ENCODE results near the gene TECPR2. TPM values are rescaled to one million over a fixed set of nuclear protein-coding genes. Genes with fewer than 3 reads are reported as not detected.
A peak's percentile ranks its signal among the peaks of the same experiment; 100 is the strongest.

Gene TECPR2
- total RNA-seq, 1 donor from 2014 or later, result 12.0 TPM

DNA sequence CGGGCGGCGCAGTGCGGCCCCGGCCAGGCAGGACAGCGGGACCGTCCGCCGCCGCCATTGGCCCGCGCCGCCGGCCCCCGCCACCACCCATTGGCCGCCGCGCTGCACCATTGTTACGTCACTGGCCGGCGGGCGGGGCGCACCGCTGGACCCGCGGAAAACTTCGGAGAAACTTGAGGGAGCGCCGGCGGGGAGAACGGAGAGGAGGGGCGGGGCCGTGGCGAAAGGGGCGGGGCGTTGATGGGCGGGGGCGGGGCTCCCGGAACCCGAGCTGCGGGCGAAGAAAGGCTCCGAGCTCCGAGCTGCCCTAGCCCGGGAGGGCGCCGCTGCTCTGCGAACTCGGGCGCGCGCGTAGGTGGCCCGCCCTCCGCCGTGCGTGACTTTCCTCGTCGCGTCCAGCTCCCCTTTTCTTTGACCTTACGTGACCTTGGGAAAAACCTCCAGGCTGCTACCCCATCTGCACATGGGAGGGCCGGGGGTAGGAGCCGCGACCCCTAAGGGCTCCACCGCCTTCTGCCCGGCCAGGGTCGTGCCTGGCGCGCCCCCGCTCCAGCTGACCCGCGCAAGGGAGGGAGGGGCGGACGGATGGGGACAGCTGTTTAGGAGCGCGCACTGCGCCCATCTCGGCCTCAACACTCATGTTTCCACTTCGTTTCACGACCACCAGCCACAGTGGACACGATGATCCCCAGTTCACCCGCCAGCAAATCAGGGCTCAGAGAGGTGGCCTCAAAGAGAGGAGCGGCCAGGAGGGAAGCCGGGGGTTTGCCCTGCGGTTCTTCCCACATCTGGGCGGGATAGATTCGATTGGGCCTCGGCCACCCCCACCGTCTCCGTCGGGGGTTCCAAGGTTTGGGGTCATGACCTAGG is 147.2 kb downstream of the TECPR2 start, which contains the start of gene ANKRD9:
Gene ANKRD9, minus strand, starts transcription at position 31 of the 870 bp plus-strand sequence. CDS start 1,887 bp downstream, outside the sequence.
- H3K27me3 ChIP-seq (ENCODE audit: control insufficient read depth in 3 of 3, insufficient read depth in 3 of 3, low read length in 3 of 3), result no peaks in the 10 kb centered on the region
- H3K9me3 ChIP-seq (ENCODE audit: control insufficient read depth in 3 of 3, low read length in 3 of 3), result no peaks in the 10 kb centered on the region
- peaks cover 7 to 26% (median 16%) of the 10 kb centered on the region in 3 donors for H3K36me3 ChIP-seq (ENCODE audit: control insufficient read depth in 3 of 3, insufficient read depth in 3 of 3, low read length in 3 of 3)
- peak within 1 kb of the TSS; percentile 98 for H3K27ac ChIP-seq (ENCODE audit: low read depth, low read length)
- peaks cover 28 to 43% (median 39%) of the 10 kb centered on the region in 3 donors for H3K4me1 ChIP-seq (ENCODE audit: control insufficient read depth in 3 of 3, insufficient read depth in 3 of 3, low read length in 3 of 3)
- peak within 1 kb of the TSS; percentile 78 to 87 (median 80) for H3K4me3 ChIP-seq (ENCODE audit: low read length in 3 of 3)
- peak within 1 kb of the TSS; percentile 87 to 99 (median 96) for H3K9ac ChIP-seq (ENCODE audit: low read depth in 1 of 3, low read length in 3 of 3)

DNA sequence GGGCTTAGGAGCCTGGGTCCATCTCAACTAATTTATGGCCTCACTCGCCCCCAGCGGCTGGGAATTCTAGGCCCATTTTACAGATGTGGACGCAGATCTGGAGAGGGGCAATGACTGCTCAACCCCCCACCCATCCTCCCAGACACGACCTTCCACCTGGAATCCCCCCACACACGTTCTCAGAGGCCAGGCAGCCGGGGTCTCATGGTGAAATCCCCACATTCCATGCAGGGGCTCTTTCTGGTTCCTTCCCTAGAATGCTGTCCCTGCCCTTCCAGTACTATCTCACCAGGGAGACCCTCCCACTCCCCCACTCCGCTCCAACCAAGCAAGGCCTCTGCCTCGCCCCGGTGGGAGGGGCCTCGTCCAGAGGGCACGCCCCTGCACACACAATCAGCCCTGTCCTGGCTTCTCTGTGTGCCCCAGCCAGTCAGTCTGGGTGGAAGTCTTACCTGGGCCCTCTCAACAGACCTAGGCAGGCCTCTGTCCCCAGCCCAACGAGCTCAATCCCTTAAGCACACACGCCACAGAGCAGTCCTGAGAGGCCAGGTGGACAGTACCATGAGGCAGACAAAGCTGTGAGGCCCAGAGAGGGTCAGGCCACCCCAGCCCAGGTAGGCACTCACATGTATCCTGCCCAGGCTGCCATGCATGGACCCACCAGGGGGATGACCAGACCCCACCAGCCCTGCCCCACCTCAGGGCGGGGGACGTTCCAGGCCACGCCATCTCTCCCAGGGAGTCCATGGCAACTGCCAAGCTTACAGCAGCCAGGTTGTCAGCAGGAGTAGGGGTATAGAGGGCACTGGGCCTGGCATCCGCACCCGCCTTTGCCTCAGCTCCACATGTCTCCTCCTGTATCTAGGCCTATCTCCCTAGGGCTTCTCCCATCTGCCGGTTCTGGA is 148.1 kb downstream of the TECPR2 start:
- Histone ChIP-seq H3K4me3 (ENCODE audit: low read length in 3 of 3) (peak overlapping the region; percentile 66 to 80 (median 79)), H3K27me3 (ENCODE audit: control insufficient read depth in 3 of 3, insufficient read depth in 3 of 3, low read length in 3 of 3) (no peaks in the 10 kb centered on the region), H3K4me1 (ENCODE audit: control insufficient read depth in 3 of 3, insufficient read depth in 3 of 3, low read length in 3 of 3) (peaks cover 20 to 34% (median 30%) of the 10 kb centered on the region in 3 donors), H3K9ac (ENCODE audit: low read depth in 1 of 3, low read length in 3 of 3) (peak overlapping the region; percentile 72 to 88 (median 77)), H3K36me3 (ENCODE audit: control insufficient read depth in 3 of 3, insufficient read depth in 3 of 3, low read length in 3 of 3) (peaks cover 7 to 20% (median 13%) of the 10 kb centered on the region in 3 donors), H3K9me3 (ENCODE audit: control insufficient read depth in 3 of 3, low read length in 3 of 3) (no peaks in the 10 kb centered on the region), H3K27ac (ENCODE audit: low read depth, low read length) (peak overlapping the region; percentile 85)

DNA sequence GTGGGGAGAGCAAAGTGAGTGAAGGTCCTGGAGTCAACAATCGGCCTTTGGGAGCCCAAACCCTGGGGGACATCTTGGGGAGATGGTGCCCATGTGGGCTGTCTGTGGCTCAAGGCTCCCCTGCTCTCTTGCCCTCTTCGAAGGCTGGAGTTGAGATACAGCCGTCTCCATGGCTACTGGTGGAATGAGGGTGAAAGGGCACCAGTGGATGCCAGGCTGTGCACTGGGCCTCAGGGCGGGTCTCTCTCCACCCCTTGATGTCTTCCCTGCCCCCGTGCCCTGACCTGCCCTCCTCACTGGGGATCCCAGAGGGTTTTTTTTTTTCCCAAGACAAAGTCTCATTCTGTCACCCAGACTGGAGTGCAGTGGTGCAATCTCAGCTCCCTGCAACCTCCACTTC is 148.8 kb downstream of the TECPR2 start:
- Histone ChIP-seq H3K4me1 (ENCODE audit: control insufficient read depth in 3 of 3, insufficient read depth in 3 of 3, low read length in 3 of 3) (peaks cover 17 to 30% (median 26%) of the 10 kb centered on the region in 3 donors), H3K9ac (ENCODE audit: low read depth in 1 of 3, low read length in 3 of 3) (no peak overlapping the region), H3K36me3 (ENCODE audit: control insufficient read depth in 3 of 3, insufficient read depth in 3 of 3, low read length in 3 of 3) (peaks cover 4 to 15% (median 6%) of the 10 kb centered on the region in 3 donors), H3K4me3 (ENCODE audit: low read length in 3 of 3) (no peak overlapping the region), H3K27me3 (ENCODE audit: control insufficient read depth in 3 of 3, insufficient read depth in 3 of 3, low read length in 3 of 3) (no peaks in the 10 kb centered on the region), H3K27ac (ENCODE audit: low read depth, low read length) (no peak overlapping the region), H3K9me3 (ENCODE audit: control insufficient read depth in 3 of 3, low read length in 3 of 3) (no peaks in the 10 kb centered on the region)

DNA sequence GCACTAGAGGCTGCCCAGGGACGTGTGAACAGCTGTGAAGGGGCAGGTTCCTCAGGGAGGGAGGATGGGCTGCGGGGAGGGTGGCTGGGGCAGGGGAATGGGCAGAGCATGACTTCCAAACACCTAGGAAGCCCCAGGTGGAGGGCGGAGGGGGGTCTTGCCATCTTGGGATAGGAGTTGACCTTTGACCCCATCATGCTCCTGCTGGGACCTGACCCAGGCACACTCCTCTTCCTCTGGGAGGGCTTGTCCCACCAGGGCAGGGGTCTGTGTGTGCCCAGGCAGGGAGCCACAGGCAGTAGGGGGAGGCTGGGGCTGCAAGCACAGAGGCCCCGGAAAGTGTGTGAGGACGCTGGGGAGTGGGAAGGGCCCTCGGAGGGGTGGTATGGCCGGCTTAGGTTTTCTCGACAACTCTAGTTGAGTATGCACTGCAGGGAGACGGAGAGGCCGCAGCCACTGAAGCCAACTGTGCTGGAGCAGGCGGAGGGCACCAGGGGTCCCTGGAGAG is 150.1 kb downstream of the TECPR2 start:
- Histone ChIP-seq H3K4me1 (ENCODE audit: control insufficient read depth in 3 of 3, insufficient read depth in 3 of 3, low read length in 3 of 3) (peaks cover 16 to 34% (median 24%) of the 10 kb centered on the region in 3 donors), H3K27me3 (ENCODE audit: control insufficient read depth in 3 of 3, insufficient read depth in 3 of 3, low read length in 3 of 3) (no peaks in the 10 kb centered on the region), H3K9ac (ENCODE audit: low read depth in 1 of 3, low read length in 3 of 3) (no peak overlapping the region), H3K36me3 (ENCODE audit: control insufficient read depth in 3 of 3, insufficient read depth in 3 of 3, low read length in 3 of 3) (peaks cover 0 to 5% (median 0%) of the 10 kb centered on the region in 3 donors), H3K4me3 (ENCODE audit: low read length in 3 of 3) (no peak overlapping the region), H3K27ac (ENCODE audit: low read depth, low read length) (no peak overlapping the region), H3K9me3 (ENCODE audit: control insufficient read depth in 3 of 3, low read length in 3 of 3) (no peaks in the 10 kb centered on the region)

DNA sequence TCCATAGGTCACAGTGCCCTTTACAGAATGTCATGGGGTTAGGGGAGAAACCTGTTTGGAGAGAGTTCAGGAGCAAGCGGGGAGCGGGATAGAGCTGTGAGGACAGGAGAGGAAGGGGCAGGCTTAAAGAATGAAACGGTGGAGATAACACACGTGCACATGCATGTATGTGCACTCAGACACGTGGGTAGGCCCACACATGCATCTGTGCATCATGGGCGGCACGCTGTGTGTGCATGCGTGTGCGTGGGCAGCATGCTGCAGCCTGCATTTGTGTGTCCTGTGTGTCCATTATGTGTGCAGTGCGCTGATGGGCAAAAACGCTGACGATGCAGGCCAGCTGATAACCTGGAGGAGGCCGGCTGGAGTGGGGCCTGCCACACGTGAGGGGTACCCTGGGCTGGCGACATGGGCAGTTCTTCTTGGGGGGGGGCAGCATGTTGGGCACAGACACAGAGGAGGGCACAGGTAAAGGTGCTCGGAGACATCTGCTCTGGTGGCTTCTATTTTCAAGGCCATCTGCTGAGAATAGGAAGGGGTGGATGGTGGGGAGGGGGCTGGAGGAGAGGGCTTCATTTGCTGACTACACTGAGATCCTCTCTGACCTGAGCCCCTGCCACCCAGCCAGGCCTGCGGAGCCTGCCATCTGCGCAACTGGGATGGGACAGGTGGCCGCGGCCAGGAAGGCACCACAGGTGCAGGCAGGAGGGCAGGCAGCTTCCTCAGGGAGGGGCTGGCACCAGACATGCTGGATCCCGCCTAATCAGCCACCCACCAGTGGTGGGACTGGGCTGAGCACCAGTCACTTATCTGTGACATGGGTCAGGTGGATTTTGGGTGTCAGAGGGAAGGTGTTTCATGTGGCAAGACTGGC is 151.4 kb downstream of the TECPR2 start:
- H3K4me3 ChIP-seq (ENCODE audit: low read length in 3 of 3), result no peak overlapping the region
- H3K36me3 ChIP-seq (ENCODE audit: control insufficient read depth in 3 of 3, insufficient read depth in 3 of 3, low read length in 3 of 3), result no peaks in the 10 kb centered on the region
- peaks cover 8 to 22% (median 15%) of the 10 kb centered on the region in 3 donors for H3K4me1 ChIP-seq (ENCODE audit: control insufficient read depth in 3 of 3, insufficient read depth in 3 of 3, low read length in 3 of 3)
- no peak overlapping the region for H3K27ac ChIP-seq (ENCODE audit: low read depth, low read length)
- no peak overlapping the region for H3K9ac ChIP-seq (ENCODE audit: low read depth in 1 of 3, low read length in 3 of 3)
- H3K27me3 ChIP-seq (ENCODE audit: control insufficient read depth in 3 of 3, insufficient read depth in 3 of 3, low read length in 3 of 3), result no peaks in the 10 kb centered on the region
- no peaks in the 10 kb centered on the region for H3K9me3 ChIP-seq (ENCODE audit: control insufficient read depth in 3 of 3, low read length in 3 of 3)

DNA sequence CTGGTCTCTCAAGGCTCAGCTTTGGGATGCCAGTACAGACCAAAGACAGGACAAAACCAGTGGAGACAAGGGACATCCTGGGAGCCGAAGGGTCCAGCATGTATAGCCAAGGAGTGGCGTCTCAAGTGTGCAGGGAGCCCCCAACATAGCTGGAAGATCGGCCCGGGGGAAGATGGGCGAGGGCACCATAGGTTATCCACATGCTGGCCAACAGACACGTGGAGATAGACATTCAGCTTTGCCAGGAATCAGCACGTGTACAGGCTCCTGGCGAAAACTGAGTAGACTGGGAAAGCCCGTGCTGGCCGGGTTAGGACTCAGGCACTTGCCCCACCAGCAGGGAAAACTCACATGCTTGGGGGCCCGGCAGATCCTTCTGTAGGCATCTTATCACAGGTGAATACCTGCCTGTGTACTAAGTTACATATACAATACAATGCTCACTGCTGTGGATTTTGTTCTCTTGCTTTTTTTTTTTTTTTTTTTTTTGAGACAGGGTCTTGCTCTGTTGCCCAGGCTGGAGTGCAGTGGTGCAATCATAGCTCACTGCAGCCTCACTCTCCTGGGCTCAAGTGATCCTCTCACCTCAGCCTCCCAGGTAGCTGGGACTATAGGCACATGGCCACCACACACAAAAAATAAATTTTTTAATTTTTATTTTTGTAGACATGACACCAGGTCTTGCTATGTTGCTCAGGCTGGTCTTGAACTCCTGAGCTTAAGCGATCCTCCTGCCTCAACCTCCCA is 152.4 kb downstream of the TECPR2 start:
- no peak overlapping the region for H3K4me3 ChIP-seq (ENCODE audit: low read length in 3 of 3)
- H3K9me3 ChIP-seq (ENCODE audit: control insufficient read depth in 3 of 3, low read length in 3 of 3), result no peaks in the 10 kb centered on the region
- H3K27ac ChIP-seq (ENCODE audit: low read depth, low read length), result no peak overlapping the region
- H3K36me3 ChIP-seq (ENCODE audit: control insufficient read depth in 3 of 3, insufficient read depth in 3 of 3, low read length in 3 of 3), result no peaks in the 10 kb centered on the region
- H3K4me1 ChIP-seq (ENCODE audit: control insufficient read depth in 3 of 3, insufficient read depth in 3 of 3, low read length in 3 of 3), result peaks cover 8 to 20% (median 12%) of the 10 kb centered on the region in 3 donors
- no peaks in the 10 kb centered on the region for H3K27me3 ChIP-seq (ENCODE audit: control insufficient read depth in 3 of 3, insufficient read depth in 3 of 3, low read length in 3 of 3)
- H3K9ac ChIP-seq (ENCODE audit: low read depth in 1 of 3, low read length in 3 of 3), result peak overlapping the region in 1 of 3 donors; percentile 16

DNA sequence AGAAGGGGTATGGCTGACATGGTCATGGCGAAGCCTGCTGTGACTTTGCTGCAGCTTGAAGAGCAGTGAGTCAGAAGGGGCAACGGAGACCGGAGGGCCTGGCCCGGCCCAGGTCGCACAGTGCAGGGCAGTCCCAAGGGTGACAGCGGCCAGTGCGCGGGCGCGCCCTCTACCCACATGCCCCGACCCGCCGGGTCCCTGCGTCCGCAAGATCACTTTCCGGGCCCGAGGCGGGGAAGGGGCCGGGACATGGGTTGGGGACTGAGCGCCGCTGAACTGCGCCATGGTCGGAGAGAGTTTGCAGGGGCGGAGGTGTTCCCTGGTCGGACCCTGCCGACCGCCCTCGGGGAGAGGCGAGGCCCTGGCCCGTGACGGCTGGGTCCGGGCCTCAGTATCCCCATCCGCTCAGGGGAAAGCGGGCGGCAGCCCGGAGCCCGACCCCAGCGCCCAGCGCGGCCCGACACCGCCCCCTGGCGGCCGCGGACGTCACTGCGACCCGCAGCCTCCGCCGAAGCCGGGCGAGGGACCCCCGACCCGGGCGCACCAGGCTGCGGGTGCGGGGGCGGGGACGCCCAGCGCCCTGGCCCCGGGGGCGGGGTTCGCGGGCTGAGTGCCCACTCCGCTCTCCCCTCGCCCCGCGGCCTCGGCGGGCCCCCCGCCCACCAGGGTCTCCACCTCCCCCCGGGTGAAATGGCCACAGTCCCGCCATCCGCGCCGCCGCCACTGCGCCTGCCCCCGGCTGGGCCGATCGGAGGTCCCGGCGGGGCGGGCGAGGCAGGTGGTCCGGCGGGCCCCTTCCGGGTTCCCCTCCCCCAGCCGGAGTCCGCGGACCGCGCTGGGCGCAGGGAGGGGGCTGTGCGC is 154.0 kb downstream of the TECPR2 start:
- Histone ChIP-seq H3K4me1 (ENCODE audit: control insufficient read depth in 3 of 3, insufficient read depth in 3 of 3, low read length in 3 of 3) (peaks cover 3 to 10% (median 5%) of the 10 kb centered on the region in 3 donors), H3K9me3 (ENCODE audit: control insufficient read depth in 3 of 3, low read length in 3 of 3) (no peaks in the 10 kb centered on the region), H3K27ac (ENCODE audit: low read depth, low read length) (no peak overlapping the region), H3K27me3 (ENCODE audit: control insufficient read depth in 3 of 3, insufficient read depth in 3 of 3, low read length in 3 of 3) (no peaks in the 10 kb centered on the region), H3K4me3 (ENCODE audit: low read length in 3 of 3) (peak overlapping the region; percentile 67 to 76 (median 75)), H3K9ac (ENCODE audit: low read depth in 1 of 3, low read length in 3 of 3) (peak overlapping the region; percentile 67 to 85 (median 74)), H3K36me3 (ENCODE audit: control insufficient read depth in 3 of 3, insufficient read depth in 3 of 3, low read length in 3 of 3) (no peaks in the 10 kb centered on the region)

DNA sequence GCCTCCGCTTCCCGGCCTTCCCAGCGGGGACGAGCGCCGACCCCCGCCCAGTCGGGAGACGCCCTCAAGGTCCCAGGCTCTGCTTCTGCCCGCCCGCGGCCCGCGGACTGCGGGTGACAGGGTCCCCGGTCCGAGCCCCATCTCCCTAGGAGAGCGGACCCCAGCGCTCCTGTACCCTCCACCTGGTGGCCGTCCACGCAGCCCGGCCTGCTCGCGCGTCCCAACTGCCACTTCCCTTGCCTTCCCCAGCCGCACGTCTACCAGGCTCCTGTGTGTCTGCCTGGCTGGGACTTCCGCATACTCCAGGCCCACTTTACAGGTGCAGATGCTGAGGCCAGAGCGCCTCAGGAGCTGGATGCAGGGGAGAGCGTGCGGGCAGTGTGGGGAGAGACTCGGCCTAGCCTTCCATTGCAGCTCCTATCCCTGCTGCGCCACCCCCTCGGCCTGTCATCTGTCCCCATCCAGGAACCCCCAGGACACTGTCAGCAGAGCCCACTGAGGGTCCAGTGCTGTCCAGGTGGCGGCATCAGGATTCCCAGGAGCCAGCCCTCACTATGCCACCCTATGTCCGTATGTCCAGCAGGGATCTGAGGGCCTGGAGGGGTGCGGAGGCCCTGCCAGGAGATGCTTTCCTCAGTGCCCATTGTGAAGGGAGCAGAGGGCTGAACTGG is 154.8 kb downstream of the TECPR2 start:
- H3K9me3 ChIP-seq (ENCODE audit: control insufficient read depth in 3 of 3, low read length in 3 of 3), result no peaks in the 10 kb centered on the region
- no peaks in the 10 kb centered on the region for H3K36me3 ChIP-seq (ENCODE audit: control insufficient read depth in 3 of 3, insufficient read depth in 3 of 3, low read length in 3 of 3)
- peak overlapping the region; percentile 65 to 85 (median 68) for H3K9ac ChIP-seq (ENCODE audit: low read depth in 1 of 3, low read length in 3 of 3)
- no peaks in the 10 kb centered on the region for H3K27me3 ChIP-seq (ENCODE audit: control insufficient read depth in 3 of 3, insufficient read depth in 3 of 3, low read length in 3 of 3)
- no peak overlapping the region for H3K27ac ChIP-seq (ENCODE audit: low read depth, low read length)
- H3K4me1 ChIP-seq (ENCODE audit: control insufficient read depth in 3 of 3, insufficient read depth in 3 of 3, low read length in 3 of 3), result peaks cover 3 to 10% (median 5%) of the 10 kb centered on the region in 3 donors
- H3K4me3 ChIP-seq (ENCODE audit: low read length in 3 of 3), result peak overlapping the region; percentile 30 to 76 (median 75)
